ENCODE data around the gene ACKR2.
A peak's percentile ranks its signal among the peaks of the same experiment; 100 is the strongest.

The ACKR2 gene

DNA sequence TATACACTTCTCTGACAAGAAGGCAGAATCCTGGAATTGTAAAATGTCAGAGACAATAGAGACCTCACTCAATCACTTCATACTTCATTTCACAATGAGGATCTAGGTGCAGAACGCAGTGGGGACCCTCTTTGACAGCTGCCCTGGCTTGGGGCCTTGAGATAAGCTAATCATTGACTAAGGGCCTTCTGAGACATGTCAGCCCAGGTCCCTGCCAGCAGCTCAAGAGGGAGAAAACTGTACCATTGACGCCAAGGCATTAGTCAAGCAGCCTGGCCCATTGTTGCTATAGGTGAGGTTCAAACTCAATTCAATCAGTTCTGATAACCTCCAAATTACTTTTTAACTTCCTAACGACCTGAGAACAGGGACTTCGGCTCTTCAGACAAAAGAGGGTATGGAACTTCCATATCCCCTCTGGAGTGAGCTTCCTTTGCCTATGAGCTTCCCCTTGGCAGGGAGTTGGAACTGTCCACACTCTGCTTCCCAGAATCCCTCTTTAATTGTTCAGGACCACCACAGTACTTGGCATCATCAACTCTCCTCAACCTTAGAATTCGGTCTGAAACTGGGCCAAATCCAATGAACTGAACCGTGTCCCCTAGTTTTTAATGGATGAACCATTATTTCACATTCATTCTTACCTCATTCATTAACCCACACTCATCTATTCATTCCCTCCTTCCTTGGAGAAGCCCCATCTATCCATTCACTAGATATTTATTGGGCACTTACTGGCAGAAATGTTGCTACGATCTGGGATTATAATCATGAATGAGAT is 67.9 kb downstream of the ACKR2 start:
- POLR2A ChIA-PET, result no interaction called here
- no peak overlapping the region for H3K4me3 ChIP-seq (ENCODE audit: low read depth, low read length)
- CTCF ChIA-PET, result interaction anchor here (0.7 to 1.2 kb wide), 3 partner anchors 17 to 1960 kb away, joined by 3 to 6 read pairs (median 3); no protein-coding TSS in a partner anchor

GRCh38 chr3:42877881-42878280 is 68.6 kb downstream of the ACKR2 start:
- Histone ChIP-seq H3K4me1 (ENCODE audit: control insufficient read depth, insufficient read depth, low read length) (no peaks in the 10 kb centered on the region), H3K4me3 (ENCODE audit: low read depth, low read length) (no peak overlapping the region), H3K27ac (ENCODE audit: extremely low read depth, low read depth, low read length) (no peak overlapping the region), H3K36me3 (ENCODE audit: control insufficient read depth in 2 of 2, insufficient read depth in 1 of 2, low read length in 2 of 2) (no peaks in the 10 kb centered on the region), H3K9me3 (ENCODE audit: control insufficient read depth, insufficient read depth, low read depth, low read length) (no peaks in the 10 kb centered on the region)
- ChIA-PET POLR2A (interaction anchor here (1.2 kb wide), 1 partner anchor 47 kb away, joined by 4 read pairs; no protein-coding TSS in a partner anchor), CTCF (interaction anchor here (0.8 to 1.2 kb wide), 3 partner anchors 18 to 326 kb away, joined by 3 to 6 read pairs (median 5); no protein-coding TSS in a partner anchor)
- no peak for TF ChIP-seq SALL2 (tag by site-specific recombination; IDR thresholded peaks at IDR 0.05; ENCODE audit: borderline replicate concordance)
- TF ChIP-seq ZNF202 (tag by site-specific recombination; IDR thresholded peaks at IDR 0.05; ENCODE audit: borderline replicate concordance), result no peak
- no peak for TF ChIP-seq ZNF629 (tag by site-specific recombination; IDR thresholded peaks at IDR 0.05)
- no peak for TF ChIP-seq ZNF174 (tag by site-specific recombination; IDR thresholded peaks at IDR 0.05)
- no peak for TF ChIP-seq GLI2 (tag by site-specific recombination; IDR thresholded peaks at IDR 0.05; ENCODE audit: borderline replicate concordance, low read depth)

More for the DNA sequence above, 67.9 kb downstream of the ACKR2 start:
- Histone ChIP-seq H3K27ac (ENCODE audit: extremely low read depth, low read depth, low read length) (no peak overlapping the region), H3K9me3 (ENCODE audit: control insufficient read depth, insufficient read depth, low read depth, low read length) (no peaks in the 10 kb centered on the region), H3K36me3 (ENCODE audit: control insufficient read depth in 2 of 2, insufficient read depth in 1 of 2, low read length in 2 of 2) (no peaks in the 10 kb centered on the region), H3K4me1 (ENCODE audit: control insufficient read depth, insufficient read depth, low read length) (no peaks in the 10 kb centered on the region)
- TF ChIP-seq ZNF585B (tag by site-specific recombination; IDR thresholded peaks at IDR 0.05), result no peak
- no peak for TF ChIP-seq ZNF558 (tag by site-specific recombination; IDR thresholded peaks at IDR 0.05)

DNA sequence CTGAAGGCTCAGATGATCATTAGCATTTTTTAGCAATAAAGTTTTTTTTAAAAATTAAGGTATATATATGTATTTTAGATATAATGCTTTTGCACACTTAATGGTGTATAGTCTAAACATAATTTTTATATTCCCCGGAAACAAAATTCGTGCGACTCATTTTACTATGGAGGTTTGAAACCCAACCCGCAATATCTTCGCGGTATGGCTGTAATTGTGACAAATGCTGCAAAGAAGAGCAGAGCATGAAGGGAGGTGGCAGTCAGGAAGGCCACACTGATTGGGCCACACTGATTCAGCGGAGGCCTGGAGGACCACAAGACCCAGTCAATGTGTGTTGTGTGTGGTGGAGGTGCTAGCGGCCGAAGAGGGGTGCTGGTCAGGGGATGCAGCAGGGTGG is 70.9 kb downstream of the ACKR2 start:
- H3K4me1 ChIP-seq (ENCODE audit: control insufficient read depth, insufficient read depth, low read length), result no peaks in the 10 kb centered on the region
- no peak overlapping the region for H3K27ac ChIP-seq (ENCODE audit: extremely low read depth, low read depth, low read length)
- H3K36me3 ChIP-seq (ENCODE audit: control insufficient read depth in 2 of 2, insufficient read depth in 1 of 2, low read length in 2 of 2), result no peaks in the 10 kb centered on the region
- no peak overlapping the region for H3K4me3 ChIP-seq (ENCODE audit: low read depth, low read length)
- H3K9me3 ChIP-seq (ENCODE audit: control insufficient read depth, insufficient read depth, low read depth, low read length), result no peaks in the 10 kb centered on the region
- CTCF ChIA-PET, result interaction anchor here (0.6 kb wide), 1 partner anchor 614 kb away, joined by 3 read pairs; the partner anchor contains the start of gene CCK
- TF ChIP-seq ZNF654 (tag by site-specific recombination; IDR thresholded peaks at IDR 0.05; ENCODE audit: low read depth) (no peak), ZNF37A (tag by site-specific recombination; IDR thresholded peaks at IDR 0.05) (no peak), BCL11A (tag by site-specific recombination; IDR thresholded peaks at IDR 0.05; ENCODE audit: low read depth) (no peak), ZNF311 (tag by site-specific recombination; IDR thresholded peaks at IDR 0.05; ENCODE audit: borderline replicate concordance) (no peak), ZNF830 (tag by site-specific recombination; IDR thresholded peaks at IDR 0.05; ENCODE audit: low read depth) (no peak), OVOL3 (tag by site-specific recombination; IDR thresholded peaks at IDR 0.05) (no peak), YY1 (tag by site-specific recombination; IDR thresholded peaks at IDR 0.05) (no peak), ZNF626 (tag by site-specific recombination; IDR thresholded peaks at IDR 0.05) (no peak)
- POLR2A ChIA-PET, result no interaction called here

DNA sequence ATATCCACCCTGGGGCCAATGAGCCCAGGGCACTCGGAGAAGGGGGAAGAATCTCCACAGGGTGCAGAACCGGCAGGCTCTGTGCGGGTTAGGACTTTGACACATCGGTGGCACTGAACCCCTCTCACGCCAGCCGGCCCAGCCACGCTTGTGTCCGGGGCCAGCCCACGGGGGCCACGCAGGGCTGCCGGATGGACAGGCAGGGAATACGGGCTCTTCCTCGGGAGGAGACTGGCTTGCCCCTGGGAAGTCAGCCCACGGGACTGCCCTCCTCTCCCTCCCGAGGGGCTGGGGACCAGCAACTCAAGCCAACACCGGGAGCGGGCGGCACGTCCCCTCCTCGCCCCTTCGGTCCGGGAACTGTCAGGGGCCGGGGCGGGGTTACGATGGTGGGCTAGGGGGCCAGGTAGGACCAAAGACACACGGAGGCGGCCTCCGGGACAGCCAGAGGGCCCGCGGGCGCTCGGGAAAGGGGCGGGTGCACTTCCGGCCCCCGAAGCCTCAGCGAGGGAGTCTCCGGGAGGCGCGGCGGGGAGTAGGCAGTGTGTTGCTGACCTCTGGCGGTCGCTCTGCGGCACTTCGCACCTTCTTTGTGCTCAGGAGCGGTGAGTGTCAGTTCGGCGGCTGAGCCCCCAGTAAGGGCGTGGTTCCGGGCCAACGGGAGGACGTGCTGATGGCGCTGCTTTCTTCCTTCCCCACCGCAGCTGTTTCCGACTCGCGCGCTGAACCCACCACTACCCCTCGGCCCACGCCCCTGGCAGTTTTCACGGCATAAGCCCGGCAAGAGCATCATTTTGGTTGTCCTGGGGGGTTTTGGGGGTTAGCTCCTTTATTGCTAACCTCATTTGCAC is 71.6 kb downstream of the ACKR2 start:
- no peak overlapping the region for H3K27ac ChIP-seq (ENCODE audit: extremely low read depth, low read depth, low read length)
- TF ChIP-seq, protein P1, sequence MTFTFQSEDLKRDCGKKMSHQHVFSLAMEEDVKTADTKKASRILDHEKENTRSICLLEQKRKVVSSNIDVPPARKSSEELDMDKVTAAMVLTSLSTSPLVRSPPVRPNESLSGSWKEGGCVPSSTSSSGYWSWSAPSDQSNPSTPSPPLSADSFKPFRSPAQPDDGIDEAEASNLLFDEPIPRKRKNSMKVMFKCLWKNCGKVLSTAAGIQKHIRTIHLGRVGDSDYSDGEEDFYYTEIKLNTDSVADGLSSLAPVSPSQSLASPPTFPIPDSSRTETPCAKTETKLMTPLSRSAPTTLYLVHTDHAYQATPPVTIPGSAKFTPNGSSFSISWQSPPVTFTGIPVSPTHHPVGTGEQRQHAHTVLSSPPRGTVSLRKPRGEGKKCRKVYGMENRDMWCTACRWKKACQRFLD (tag by site-specific recombination; IDR thresholded peaks at IDR 0.05), result no peak
- TF ChIP-seq SP2 (tag by site-specific recombination; IDR thresholded peaks at IDR 0.05), result peak; percentile 55
- TF ChIP-seq ZNF670 (tag by site-specific recombination; IDR thresholded peaks at IDR 0.05; ENCODE audit: low read depth), result no peak
- TF ChIP-seq ZNF138 (tag by site-specific recombination; IDR thresholded peaks at IDR 0.05; ENCODE audit: borderline replicate concordance), result no peak
- peak; percentile 15; the same call in 1 of the 2 replicates for TF ChIP-seq ZBTB20 (tag by site-specific recombination; IDR thresholded peaks at IDR 0.05)
- TF ChIP-seq ZNF114 (tag by site-specific recombination; IDR thresholded peaks at IDR 0.05), result no peak

More for the DNA sequence above, 71.6 kb downstream of the ACKR2 start:
- no peaks in the 10 kb centered on the region for H3K4me1 ChIP-seq (ENCODE audit: control insufficient read depth, insufficient read depth, low read length)
- ChIA-PET CTCF (interaction anchor here (0.6 to 2.1 kb wide), 14 partner anchors 10 to 657 kb away, joined by 3 to 19 read pairs (median 4); no protein-coding TSS in a partner anchor), POLR2A (no interaction called here)
- peak overlapping the region; percentile 31 for H3K4me3 ChIP-seq (ENCODE audit: low read depth, low read length)
- no peaks in the 10 kb centered on the region for H3K36me3 ChIP-seq (ENCODE audit: control insufficient read depth in 2 of 2, insufficient read depth in 1 of 2, low read length in 2 of 2)
- no peaks in the 10 kb centered on the region for H3K9me3 ChIP-seq (ENCODE audit: control insufficient read depth, insufficient read depth, low read depth, low read length)

Data from HEK293 (cell line).